ENCODE results near the gene TMEM141.
"Not testable (repeated sequence)": the region's sequence is repeated elsewhere in the genome, so short reads cannot be mapped to it uniquely, and the experiment has no call there.

TMEM141 gene

DNA sequence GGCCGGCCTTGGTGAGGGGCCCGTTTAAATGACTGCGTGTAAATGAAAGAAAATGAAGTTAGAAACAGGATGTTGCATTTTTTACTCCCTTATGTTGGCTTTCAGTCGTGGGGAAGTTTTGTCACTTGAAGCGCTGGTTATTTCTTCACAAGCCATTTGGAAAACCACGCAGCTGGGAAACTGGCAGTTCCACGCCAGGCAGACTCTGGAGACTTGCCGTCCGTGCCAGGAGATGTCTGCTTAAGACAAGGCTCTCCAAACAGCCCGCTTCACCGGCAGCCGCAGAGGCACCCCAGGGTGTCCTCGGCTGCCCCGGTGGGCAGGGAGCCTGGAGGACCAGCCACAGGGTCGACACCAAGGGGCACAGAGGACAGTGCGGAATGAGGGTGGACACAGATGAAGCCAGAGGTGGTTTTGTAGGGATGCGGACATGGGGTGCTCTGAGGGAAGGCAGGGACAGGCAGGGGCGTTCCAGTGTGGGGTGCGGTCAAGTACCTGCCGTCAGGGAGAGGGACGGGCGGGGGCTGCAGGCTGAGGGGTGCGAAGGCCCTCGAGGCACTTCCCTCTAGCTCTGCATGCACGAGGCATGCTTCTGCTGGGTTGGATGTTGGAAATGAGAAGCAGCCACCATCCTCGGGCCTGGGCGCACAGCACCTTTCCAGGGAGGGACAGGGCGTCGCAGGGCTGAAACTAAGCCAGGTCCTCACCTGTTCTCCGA, 40.0 kb downstream of the TMEM141 start:
- DNase-seq (ENCODE audit: low read depth in 2 of 3, low spot score in 1 of 3), result no peak

GRCh38 chr9:136831720-136832104, 40.6 kb downstream of the TMEM141 start:
- no peak for DNase-seq (ENCODE audit: low read depth in 2 of 3, low spot score in 1 of 3)

DNA sequence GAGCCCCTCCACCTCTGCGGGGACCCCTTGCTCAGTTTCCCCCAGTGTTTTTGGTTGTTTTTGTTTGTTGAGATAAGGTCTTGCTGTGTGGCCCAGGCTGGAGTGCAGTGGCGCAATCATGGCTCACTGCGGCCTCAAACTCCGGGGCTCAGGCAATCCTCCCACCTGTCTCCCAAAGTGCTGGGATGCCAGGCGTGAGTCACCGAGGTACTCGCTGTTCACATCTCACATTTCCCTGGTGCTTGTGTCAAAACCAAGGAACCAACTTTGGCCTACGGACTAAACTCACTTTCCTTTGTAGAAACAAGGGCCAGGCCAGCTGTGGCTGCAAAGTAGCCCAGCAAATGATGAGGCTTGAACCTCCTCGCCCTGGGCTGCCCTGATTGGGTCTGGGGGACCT, 41.4 kb downstream of the TMEM141 start:
- no peak for DNase-seq (ENCODE audit: low read depth in 2 of 3, low spot score in 1 of 3)

DNA sequence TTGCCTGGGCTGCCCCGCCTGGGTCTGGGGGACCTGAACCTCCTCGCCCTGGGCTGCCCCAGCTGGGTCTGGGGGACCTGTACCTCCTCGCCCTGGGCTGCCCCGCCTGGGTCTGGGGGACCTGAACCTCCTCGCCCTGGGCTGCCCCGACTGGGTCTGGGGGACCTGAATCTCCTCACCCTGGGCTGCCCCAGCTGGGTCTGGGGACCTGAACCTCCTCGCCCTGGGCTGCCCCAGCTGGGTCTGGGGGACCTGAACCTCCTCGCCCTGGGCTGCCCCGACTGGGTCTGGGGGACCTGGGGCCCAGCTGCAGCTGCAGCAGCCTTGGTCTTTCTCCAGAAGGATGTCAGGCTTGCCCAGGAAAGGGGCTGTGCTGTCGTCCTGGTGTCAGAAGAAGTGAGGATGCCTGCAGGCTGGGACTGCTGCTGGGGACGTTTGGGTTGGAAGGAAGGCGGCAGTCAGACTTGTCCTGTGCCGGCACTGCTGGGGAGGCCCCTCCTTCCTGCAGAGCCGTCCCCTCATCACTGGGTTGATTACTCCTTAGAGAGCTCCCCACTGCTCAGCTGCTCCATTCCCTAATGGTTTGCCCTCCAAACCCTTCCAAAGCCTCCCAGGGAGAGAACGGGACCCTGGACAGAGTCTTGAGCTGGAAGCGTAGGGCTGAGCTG, 42.4 kb downstream of the TMEM141 start:
- not testable (repeated sequence) for DNase-seq (ENCODE audit: low read depth in 2 of 3, low spot score in 1 of 3)

- DNase-seq (ENCODE audit: low read depth in 2 of 3, low spot score in 1 of 3), result no peak
Observed at GRCh38 chr9:136835162-136835931, 44.2 kb downstream of the TMEM141 start.

DNA sequence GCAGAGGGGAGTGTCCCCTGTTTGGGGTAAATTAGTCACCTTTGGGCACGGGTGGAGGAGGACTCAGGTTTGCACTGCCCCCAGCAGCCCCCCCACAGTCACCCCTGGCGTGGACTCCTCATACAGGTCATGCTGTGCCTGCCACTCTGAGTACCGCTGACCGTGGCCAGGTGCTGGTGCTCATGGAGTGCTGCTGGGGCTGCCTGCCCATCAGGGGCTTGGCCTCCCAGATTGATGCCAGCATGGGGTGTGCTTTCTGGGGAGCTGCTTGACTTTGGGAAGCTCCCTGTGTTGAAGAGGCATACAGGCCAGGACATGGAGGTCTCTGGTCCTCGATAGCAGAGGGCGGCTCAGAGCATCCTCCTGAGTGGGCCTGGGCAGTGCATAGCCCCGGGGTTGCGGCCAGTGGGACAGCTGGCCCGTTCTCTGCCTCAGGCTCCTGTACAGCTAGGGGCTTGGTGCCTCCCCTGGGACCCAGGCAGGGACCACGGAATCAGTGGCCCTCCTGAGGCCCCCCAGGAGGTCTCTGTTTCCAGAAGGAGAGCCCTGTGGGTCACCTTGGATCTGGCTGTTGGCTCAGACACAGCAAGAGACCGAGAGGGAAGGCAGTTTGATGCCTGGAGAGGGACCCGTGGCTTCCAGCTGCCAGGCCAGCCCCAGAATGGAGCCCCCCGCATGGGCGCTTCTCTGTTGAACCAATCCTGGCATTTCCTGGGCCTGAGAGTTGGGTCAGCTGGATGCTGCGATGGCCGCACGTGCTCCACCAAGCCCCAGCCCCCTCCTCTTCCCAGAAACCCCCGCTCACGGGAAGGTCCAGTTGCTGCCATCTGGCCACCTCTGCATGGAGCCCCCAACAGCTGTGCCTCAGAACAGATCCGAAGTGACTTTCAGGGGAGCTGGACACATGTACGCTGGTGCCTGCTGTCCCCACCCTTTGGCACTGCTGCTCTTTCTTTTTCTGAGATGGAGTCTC, 45.1 kb downstream of the TMEM141 start:
- DNase-seq (ENCODE audit: low read depth in 2 of 3, low spot score in 1 of 3), result no peak

- no peak for DNase-seq (ENCODE audit: low read depth in 2 of 3, low spot score in 1 of 3)
Observed at GRCh38 chr9:136837146-136837855, 46.2 kb downstream of the TMEM141 start.

- not testable (repeated sequence) for DNase-seq (ENCODE audit: low read depth in 2 of 3, low spot score in 1 of 3)
Observed at GRCh38 chr9:136837856-136838277, 46.7 kb downstream of the TMEM141 start.

DNA sequence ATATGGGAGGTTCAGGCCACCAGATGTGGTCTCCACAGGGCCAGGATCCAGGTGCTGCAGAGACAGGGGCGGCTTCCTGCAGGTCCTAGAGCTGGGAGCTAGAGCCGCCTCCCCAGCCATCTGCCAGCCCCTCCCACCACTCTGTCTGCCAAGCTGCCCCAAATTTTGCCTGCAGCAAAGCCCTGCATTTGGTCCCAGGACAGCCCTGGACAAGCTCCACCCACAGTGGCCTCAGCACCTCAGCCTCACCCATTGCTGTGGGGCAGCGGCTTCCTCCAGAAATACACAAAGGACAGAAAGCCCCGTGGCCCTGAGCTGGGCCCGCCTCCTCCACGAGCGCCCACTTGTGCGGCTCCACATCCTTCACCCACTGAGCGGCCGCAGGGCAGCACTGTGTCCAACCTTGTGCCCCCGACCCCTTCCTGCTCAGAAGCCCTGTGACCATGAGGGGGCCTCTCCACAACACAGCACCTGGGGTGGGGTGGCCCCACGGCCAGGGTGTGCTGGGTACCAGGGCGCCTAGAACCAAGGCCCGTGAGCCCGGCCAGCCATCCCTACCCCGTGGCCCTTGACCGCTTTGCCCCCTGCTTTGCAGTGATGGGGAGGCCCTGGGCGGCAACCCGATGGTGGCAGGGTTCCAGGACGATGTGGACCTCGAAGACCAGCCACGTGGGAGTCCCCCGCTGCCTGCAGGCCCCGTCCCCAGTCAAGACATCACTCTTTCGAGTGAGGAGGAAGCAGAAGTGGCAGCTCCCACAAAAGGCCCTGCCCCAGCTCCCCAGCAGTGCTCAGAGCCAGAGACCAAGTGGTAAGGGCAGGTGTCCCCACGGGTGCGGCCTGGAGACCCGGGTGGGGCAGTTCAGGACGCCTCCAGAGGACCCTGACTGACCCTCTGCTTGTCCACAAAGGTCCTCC, 47.4 kb downstream of the TMEM141 start:
- DNase-seq (ENCODE audit: low read depth in 2 of 3, low spot score in 1 of 3), result no peak

GRCh38 chr9:136839229-136840139, 48.3 kb downstream of the TMEM141 start:
- DNase-seq (ENCODE audit: low read depth in 2 of 3, low spot score in 1 of 3), result no peak

DNA sequence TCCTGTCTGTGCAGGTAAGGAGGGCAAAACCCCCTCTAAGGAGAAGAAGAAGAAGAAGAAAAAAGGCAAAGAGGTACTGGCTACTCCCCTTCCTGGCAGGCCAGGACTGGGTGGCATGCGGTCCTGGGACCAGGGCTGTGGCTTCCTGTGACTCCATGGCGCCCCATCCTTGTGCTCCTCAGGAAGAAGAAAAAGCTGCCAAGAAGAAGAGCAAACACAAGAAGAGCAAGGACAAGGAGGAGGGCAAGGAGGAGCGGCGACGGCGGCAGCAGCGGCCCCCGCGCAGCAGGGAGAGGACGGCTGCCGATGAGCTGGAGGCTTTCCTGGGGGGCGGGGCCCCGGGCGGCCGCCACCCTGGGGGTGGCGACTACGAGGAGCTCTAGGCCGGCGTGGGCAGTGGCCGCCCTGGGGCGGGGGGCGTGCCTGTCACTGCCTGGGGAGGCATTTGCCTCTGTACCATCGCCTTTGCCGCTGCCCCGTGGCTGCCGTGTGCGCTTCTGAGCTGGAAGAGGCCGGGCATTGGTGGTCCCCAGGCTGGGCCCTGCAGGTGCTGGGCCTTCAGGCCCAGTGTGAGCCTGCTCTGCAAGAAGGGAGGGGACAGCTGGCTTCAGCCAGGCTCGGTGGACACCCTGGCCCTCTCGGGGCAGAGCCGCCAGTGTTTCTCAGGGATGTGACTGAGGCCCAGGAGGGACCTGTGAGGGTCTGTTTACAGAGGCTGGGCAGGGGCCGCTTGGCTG, 49.2 kb downstream of the TMEM141 start:
- DNase-seq (ENCODE audit: low read depth in 2 of 3, low spot score in 1 of 3), result no peak

- DNase-seq (ENCODE audit: low read depth in 2 of 3, low spot score in 1 of 3), result no peak
Observed at GRCh38 chr9:136840877-136841645, 49.9 kb downstream of the TMEM141 start.

GRCh38 chr9:136841646-136842379, 50.7 kb downstream of the TMEM141 start:
- DNase-seq (ENCODE audit: low read depth in 2 of 3, low spot score in 1 of 3), result not testable (repeated sequence)

GRCh38 chr9:136842380-136842948, 51.3 kb downstream of the TMEM141 start, which contains the start of gene AJM1:
TSS of gene AJM1 (plus strand) at chr9:136842478. CDS start at chr9:136844415, 1,937 bp downstream.
- peak; percentile 65 to 78 (median 74) for DNase-seq (ENCODE audit: low read depth in 2 of 3, low spot score in 1 of 3)

Measured in stimulated activated CD4-positive, alpha-beta T cell treated with anti-CD3 and anti-CD28 coated beads, Interleukin-12 subunit alpha, Interleukin-12 subunit beta, amount 100 ng/mL, for 48 hours (primary cell).